DOHH2 (cell line): ENCODE measurements around the gene MARK3.

ENCODE experiments used
- H3F3A ChIP-seq: fragments of 200-600 bp; sonication (generic), shearing (Covaris generic); 2 replicates; pipeline ENCODE4 v1.6.0; 2016; ENCODE audit warnings: antibody characterized with exemption, mild to moderate bottlenecking; ENCODE audit not compliant: control insufficient read depth, insufficient read depth
- H3K27ac ChIP-seq: fragments of 200-600 bp; sonication (generic); 2 replicates; pipeline ENCODE4 v1.5.1; 2014; ENCODE audit warnings: low read depth, mild to moderate bottlenecking, low read length, moderate library complexity
- H3K27me3 ChIP-seq: fragments of 200-600 bp; sonication (generic); 2 replicates; pipeline ENCODE4 v1.6.1; 2014; ENCODE audit warnings: mild to moderate bottlenecking, low read length, mixed read lengths; ENCODE audit not compliant: control insufficient read depth
- H3K36me3 ChIP-seq: fragments of 200-600 bp; sonication (generic); 2 replicates; pipeline ENCODE4 v1.6.1; 2014; ENCODE audit warnings: mild to moderate bottlenecking, low read length, moderate library complexity, mixed read lengths; ENCODE audit not compliant: control insufficient read depth
- H3K4me1 ChIP-seq: fragments of 200-600 bp; sonication (generic); 2 replicates; pipeline ENCODE4 v1.6.1; 2014; ENCODE audit warnings: mild to moderate bottlenecking, low read length, mixed read lengths; ENCODE audit not compliant: control insufficient read depth
- H3K4me2 ChIP-seq: fragments of 200-600 bp; sonication (generic); 2 replicates; pipeline ENCODE4 v1.6.0; 2014; ENCODE audit warnings: mild to moderate bottlenecking, low read length, moderate library complexity
- H3K4me3 ChIP-seq: fragments of 200-600 bp; sonication (generic); 2 replicates; pipeline ENCODE4 v1.5.1; 2014; ENCODE audit warnings: mild to moderate bottlenecking, low read length, mixed read lengths
- H3K79me2 ChIP-seq: fragments of 200-600 bp; sonication (generic); 2 replicates; pipeline ENCODE4 v1.6.1; 2014; ENCODE audit warnings: mild to moderate bottlenecking, low read length, mixed read lengths; ENCODE audit not compliant: control insufficient read depth
- H3K9me2 ChIP-seq: fragments of 200-600 bp; sonication (generic); replicated peaks from 2 replicates; pipeline ENCODE4 v1.6.1; 2014; ENCODE audit warnings: mild to moderate bottlenecking, low read length, mixed read lengths; ENCODE audit not compliant: control insufficient read depth
- H3K9me3 ChIP-seq: fragments of 200-600 bp; sonication (generic); 2 replicates; pipeline ENCODE4 v1.6.1; 2014; ENCODE audit warnings: antibody characterized with exemption, low read length, mixed read lengths; ENCODE audit not compliant: control insufficient read depth, insufficient read depth
- H4K20me1 ChIP-seq: fragments of 200-600 bp; sonication (generic); 2 replicates; pipeline ENCODE4 v1.6.0; 2014; ENCODE audit warnings: low read depth, mild to moderate bottlenecking, antibody characterized with exemption, low read length, moderate library complexity; ENCODE audit not compliant: control insufficient read depth, insufficient read depth
- CTCF ChIP-seq: fragments of 200-600 bp; sonication (generic); IDR thresholded peaks from one replicate; pipeline ENCODE4 v1.5.1; 2014; ENCODE audit warnings: antibody characterized with exemption, mild to moderate bottlenecking, low read depth, low read length; ENCODE audit not compliant: poor library complexity, severe bottlenecking
- EZH2phosphoT487 ChIP-seq: fragments of 200-600 bp; sonication (generic); IDR thresholded peaks from 2 replicates; pipeline ENCODE4 v1.6.1; 2017; ENCODE audit warnings: borderline replicate concordance, mild to moderate bottlenecking, antibody characterized with exemption, low read length, moderate library complexity, mixed read lengths

The MARK3 gene

GRCh38 chr14:103512701-103513611 is 127.7 kb downstream of the MARK3 start:
- H3K4me2 ChIP-seq = no peak overlapping the region
- peaks cover 9% of the 10 kb centered on the region for H3F3A ChIP-seq
- no peaks in the 10 kb centered on the region for H3K79me2 ChIP-seq
- no peak overlapping the region for H3K4me3 ChIP-seq
- H4K20me1 ChIP-seq = no peaks in the 10 kb centered on the region
- H3K9me2 ChIP-seq = no peaks in the 10 kb centered on the region
- no peaks in the 10 kb centered on the region for H3K27me3 ChIP-seq
- no peaks in the 10 kb centered on the region for H3K9me3 ChIP-seq
- TF ChIP-seq CTCF (no peak), EZH2phosphoT487 (no peak)
- peaks cover 8% of the 10 kb centered on the region; the same call in 1 of the 2 replicates for H3K36me3 ChIP-seq
- no peaks in the 10 kb centered on the region for H3K4me1 ChIP-seq
- H3K27ac ChIP-seq = no peak overlapping the region

- Histone ChIP-seq H3K79me2 (no peaks in the 10 kb centered on the region), H3K9me2 (no peaks in the 10 kb centered on the region), H3K27ac (no peak overlapping the region), H4K20me1 (0 out of 2 replicates have a peak, but pooled peaks cover 6% of the 10 kb centered on the region), H3F3A (peaks cover 11% of the 10 kb centered on the region), H3K4me1 (peaks cover 1% of the 10 kb centered on the region; the same call in 1 of the 2 replicates), H3K27me3 (peaks cover 7% of the 10 kb centered on the region; the same call in 1 of the 2 replicates), H3K9me3 (no peaks in the 10 kb centered on the region), H3K36me3 (peaks cover 8% of the 10 kb centered on the region; the same call in 1 of the 2 replicates), H3K4me3 (no peak overlapping the region), H3K4me2 (no peak overlapping the region)
- TF ChIP-seq CTCF (no peak), EZH2phosphoT487 (no peak)
These were observed 129.6 kb downstream of the MARK3 start for GRCh38 chr14:103514596-103515421.

GRCh38 chr14:103516426-103517173 is 131.4 kb downstream of the MARK3 start:
- Histone ChIP-seq H3K79me2 (no peaks in the 10 kb centered on the region), H3K4me2 (no peak overlapping the region), H3K27me3 (peaks cover 19% of the 10 kb centered on the region), H3K9me2 (no peaks in the 10 kb centered on the region), H3K27ac (no peak overlapping the region), H3K4me3 (no peak overlapping the region), H3K36me3 (no peaks in the 10 kb centered on the region), H3K4me1 (peaks cover 19% of the 10 kb centered on the region), H3K9me3 (no peaks in the 10 kb centered on the region), H4K20me1 (0 out of 2 replicates have a peak, but pooled peaks cover 6% of the 10 kb centered on the region), H3F3A (peaks cover 11% of the 10 kb centered on the region)
- TF ChIP-seq CTCF = no peak
- TF ChIP-seq EZH2phosphoT487 = no peak
